Activated CD4-positive, alpha-beta T cell treated with anti-CD3 and anti-CD28 coated beads for 36 hours (primary cell): ENCODE data around the gene RAD51B. TPM values are rescaled to one million over a fixed set of nuclear protein-coding genes. Genes with fewer than 3 reads are reported as not detected.

Source experiments
- ATAC-seq: fragments of 200-7000 bp; cut with Tn5 transposase; one replicate; pipeline ENCODE4 v1.10.0; 2021; ENCODE audit warnings: mild to moderate bottlenecking, moderate library complexity
- CTCF ChIA-PET: fragments of 350-600 bp; sonication (Branson Sonifier 250); formaldehyde crosslinking; loops from one replicate; lab custom pipeline; 2021; ENCODE audit warnings: antibody characterized with exemption; lab: Charles Lee
- POLR2A ChIA-PET: fragments of 350-600 bp; sonication (Branson Sonifier 250); formaldehyde crosslinking; loops from one replicate; lab custom pipeline; 2021; ENCODE audit warnings: antibody characterized with exemption, inconsistent platforms; lab: Charles Lee
- DNase-seq: peaks from one replicate; pipeline ENCODE4 v3.0.0-alpha.2; 2020
- H3K27ac Mint-ChIP-seq: one replicate; pipeline ENCODE4 v1.8.0; 2021; ENCODE audit warnings: mixed read lengths
- H3K27me3 Mint-ChIP-seq: one replicate; pipeline ENCODE4 v1.8.0; 2021; ENCODE audit warnings: mixed read lengths
- H3K36me3 Mint-ChIP-seq: one replicate; pipeline ENCODE4 v1.8.0; 2021; ENCODE audit warnings: low read depth, mixed read lengths
- H3K4me1 Mint-ChIP-seq: one replicate; pipeline ENCODE4 v1.8.0; 2021; ENCODE audit warnings: mixed read lengths
- H3K4me3 Mint-ChIP-seq: one replicate; pipeline ENCODE4 v1.8.0; 2021; ENCODE audit warnings: mild to moderate bottlenecking, moderate library complexity, mixed read lengths
- H3K9me3 Mint-ChIP-seq: one replicate; pipeline ENCODE4 v1.8.0; 2021; ENCODE audit warnings: low read depth, mixed read lengths
- intact Hi-C, 2 experiments: fragments of 100-400 bp; cut with DNase I in 1 of 2; cut with micrococcal nuclease in 1 of 2; formaldehyde crosslinking; loops; one replicate each; pipeline versions ENCODE4 v1.14.2 to v1.15.1; 2022 to 2024; cut with DNase I, micrococcal nuclease
- total RNA-seq, 2 experiments: library from RNA; stranded (reverse); gene quantifications; one replicate each; pipeline ENCODE4 v1.2.3, GENCODE V29; 2021

Gene RAD51B
- total RNA-seq, 2 experiments from 2014 or later, result 26.4 to 39.9 TPM

DNA sequence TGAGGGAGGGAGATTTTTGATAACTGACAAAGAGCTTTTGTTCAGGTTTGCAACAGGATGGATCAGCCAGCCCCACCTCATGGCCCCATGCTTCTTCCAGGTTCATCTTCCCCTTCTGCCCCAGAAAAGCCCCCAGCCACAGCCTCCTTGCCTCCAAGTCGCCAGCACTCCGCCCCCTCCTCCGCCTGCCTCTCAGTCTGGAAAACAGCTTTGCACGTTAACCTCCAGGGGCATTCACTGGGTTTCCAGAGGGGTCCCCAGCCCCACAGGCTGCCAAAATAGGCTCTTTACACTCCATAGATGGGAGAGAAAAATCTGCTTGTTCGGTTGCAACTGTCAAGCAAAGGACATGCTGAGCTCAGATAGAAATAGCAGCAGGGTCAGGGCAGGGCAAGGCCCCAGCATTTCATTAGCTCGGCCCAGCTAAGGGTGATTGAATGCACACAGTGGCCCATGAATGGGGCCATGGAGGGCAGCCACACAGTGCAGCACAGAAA lies 719.7 kb downstream of the RAD51B start:
- ChIA-PET CTCF (interaction anchor here (1.0 kb wide), 1 partner anchor 34 kb away, joined by 3 read pairs; no protein-coding TSS in a partner anchor), POLR2A (no interaction called here)
- peaks cover 4% of the 10 kb centered on the region for H3K4me1 Mint-ChIP-seq
- H3K27me3 Mint-ChIP-seq, result no peaks in the 10 kb centered on the region
- H3K27ac Mint-ChIP-seq, result no peak overlapping the region
- no peaks in the 10 kb centered on the region for H3K9me3 Mint-ChIP-seq
- no peak for ATAC-seq
- intact Hi-C loops, result no loop called here
- H3K4me3 Mint-ChIP-seq, result no peak overlapping the region
- H3K36me3 Mint-ChIP-seq, result peaks cover 2% of the 10 kb centered on the region
- no peak for DNase-seq

DNA sequence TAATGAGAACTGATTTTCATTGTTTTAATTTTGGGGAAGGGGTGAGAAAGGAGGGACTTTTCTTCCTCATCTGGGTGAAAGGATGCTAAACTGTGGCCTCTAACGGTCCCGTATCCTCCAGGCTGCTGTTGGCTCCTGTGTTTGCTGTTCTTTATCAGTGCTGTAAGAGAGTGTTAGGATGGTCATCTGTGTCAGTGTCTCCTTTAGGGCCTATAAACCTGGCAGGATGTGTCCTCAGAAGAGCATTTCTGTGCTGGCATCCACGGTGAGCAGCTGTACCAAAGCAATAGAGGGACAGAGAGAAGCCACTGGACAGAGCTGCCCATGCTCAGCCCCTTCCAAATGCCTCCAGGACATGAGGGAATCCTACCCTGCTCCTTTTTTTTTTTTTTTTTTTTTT lies 720.2 kb downstream of the RAD51B start:
- intact Hi-C loops, result no loop called here
- Mint-ChIP-seq H3K27me3 (no peaks in the 10 kb centered on the region), H3K27ac (no peak overlapping the region), H3K4me1 (peaks cover 5% of the 10 kb centered on the region), H3K9me3 (no peaks in the 10 kb centered on the region), H3K36me3 (peaks cover 2% of the 10 kb centered on the region), H3K4me3 (no peak overlapping the region)
- POLR2A ChIA-PET, result no interaction called here
- ATAC-seq, result no peak
- CTCF ChIA-PET, result interaction anchor here (0.9 kb wide), 1 partner anchor 22 kb away, joined by 3 read pairs; no protein-coding TSS in a partner anchor
- no peak for DNase-seq

GRCh38 chr14:68541178-68541896 lies 721.8 kb downstream of the RAD51B start:
- intact Hi-C loops, result no loop called here
- ChIA-PET CTCF (interaction anchor here (0.6 kb wide), 1 partner anchor 122 kb away, joined by 3 read pairs; no protein-coding TSS in a partner anchor), POLR2A (no interaction called here)
- H3K36me3 Mint-ChIP-seq, result peaks cover 2% of the 10 kb centered on the region
- H3K4me3 Mint-ChIP-seq, result no peak overlapping the region
- DNase-seq (no peak), ATAC-seq (no peak)
- peaks cover 5% of the 10 kb centered on the region for H3K4me1 Mint-ChIP-seq
- no peak overlapping the region for H3K27ac Mint-ChIP-seq
- H3K27me3 Mint-ChIP-seq, result no peaks in the 10 kb centered on the region
- no peaks in the 10 kb centered on the region for H3K9me3 Mint-ChIP-seq

- ChIA-PET CTCF (no interaction called here), POLR2A (no interaction called here)
- H3K4me3 Mint-ChIP-seq, result no peak overlapping the region
- peaks cover 5% of the 10 kb centered on the region for H3K4me1 Mint-ChIP-seq
- intact Hi-C loops, result no loop called here
- no peaks in the 10 kb centered on the region for H3K27me3 Mint-ChIP-seq
- ATAC-seq (no peak), DNase-seq (no peak)
- H3K36me3 Mint-ChIP-seq, result peaks cover 2% of the 10 kb centered on the region
- H3K27ac Mint-ChIP-seq, result no peak overlapping the region
- no peaks in the 10 kb centered on the region for H3K9me3 Mint-ChIP-seq
These were observed 722.8 kb downstream of the RAD51B start for GRCh38 chr14:68542346-68542745.

DNA sequence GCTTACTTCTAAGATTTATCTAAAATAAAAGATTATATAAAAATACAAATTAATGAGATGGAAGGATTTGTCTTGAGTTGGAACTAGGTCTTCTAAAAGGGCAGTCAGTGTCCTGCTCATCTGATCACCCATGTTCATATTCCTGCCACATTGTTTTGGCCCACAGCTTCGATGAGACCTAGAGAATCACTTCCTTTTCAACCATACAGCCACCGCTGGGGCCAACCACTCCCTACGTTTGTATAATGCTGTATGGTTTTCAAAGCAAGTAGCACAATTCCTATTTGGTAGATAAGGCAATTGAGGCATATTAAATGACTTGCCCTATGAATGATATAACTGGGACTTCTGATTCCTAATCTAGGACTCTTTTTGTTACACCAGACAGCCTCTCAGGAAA lies 723.9 kb downstream of the RAD51B start:
- ATAC-seq (no peak), DNase-seq (no peak)
- no peak overlapping the region for H3K4me3 Mint-ChIP-seq
- H3K9me3 Mint-ChIP-seq, result no peaks in the 10 kb centered on the region
- no peaks in the 10 kb centered on the region for H3K27me3 Mint-ChIP-seq
- ChIA-PET CTCF (interaction anchor here (0.6 kb wide), 1 partner anchor 14 kb away, joined by 3 read pairs; no protein-coding TSS in a partner anchor), POLR2A (no interaction called here)
- no peak overlapping the region for H3K27ac Mint-ChIP-seq
- intact Hi-C loops, result no loop called here
- peaks cover 2% of the 10 kb centered on the region for H3K36me3 Mint-ChIP-seq
- peaks cover 5% of the 10 kb centered on the region for H3K4me1 Mint-ChIP-seq

DNA sequence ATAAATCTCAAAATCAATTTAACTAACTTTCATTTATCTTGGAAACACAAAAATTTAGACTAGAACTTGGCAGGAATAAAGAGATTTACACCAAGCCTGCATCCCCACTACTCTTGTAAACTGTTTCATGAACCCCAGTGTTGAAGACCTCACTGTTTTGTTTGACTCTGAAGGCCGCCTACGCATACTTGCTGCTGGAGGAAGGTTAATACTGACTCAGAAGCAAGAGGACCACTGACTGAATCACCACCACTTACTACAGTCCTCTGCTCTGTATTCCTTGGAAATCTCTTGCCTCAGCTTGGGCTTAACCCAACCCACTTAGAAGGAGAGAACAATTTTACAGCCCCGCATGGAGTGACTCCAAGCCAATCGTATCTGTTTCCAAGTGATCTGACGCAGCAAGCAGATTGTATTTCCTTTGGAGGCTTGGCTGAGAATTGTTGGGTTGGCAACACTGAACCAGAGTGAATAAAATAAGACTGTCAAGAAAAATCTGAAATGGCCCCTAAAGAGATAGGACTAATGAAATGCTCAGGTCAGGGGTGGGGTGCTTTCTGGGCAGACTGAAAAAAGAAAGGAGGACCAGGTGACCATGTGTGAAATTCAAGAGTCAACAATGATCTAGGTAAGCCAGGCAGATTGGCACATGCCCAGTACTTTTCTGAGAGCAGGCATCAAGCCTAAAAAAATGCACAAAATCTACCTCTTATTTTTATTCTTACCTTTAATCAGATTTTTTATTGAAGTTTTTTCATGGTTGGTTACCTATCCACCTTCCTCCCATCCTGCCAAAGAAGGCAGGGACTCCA lies 724.7 kb downstream of the RAD51B start:
- intact Hi-C loops, result no loop called here
- DNase-seq (no peak), ATAC-seq (peak; percentile 23)
- no peak overlapping the region for H3K27ac Mint-ChIP-seq
- H3K27me3 Mint-ChIP-seq, result no peaks in the 10 kb centered on the region
- ChIA-PET CTCF (interaction anchor here (0.6 kb wide), 1 partner anchor 15 kb away, joined by 3 read pairs; no protein-coding TSS in a partner anchor), POLR2A (no interaction called here)
- peaks cover 2% of the 10 kb centered on the region for H3K36me3 Mint-ChIP-seq
- H3K9me3 Mint-ChIP-seq, result no peaks in the 10 kb centered on the region
- no peak overlapping the region for H3K4me3 Mint-ChIP-seq
- H3K4me1 Mint-ChIP-seq, result peaks cover 5% of the 10 kb centered on the region

DNA sequence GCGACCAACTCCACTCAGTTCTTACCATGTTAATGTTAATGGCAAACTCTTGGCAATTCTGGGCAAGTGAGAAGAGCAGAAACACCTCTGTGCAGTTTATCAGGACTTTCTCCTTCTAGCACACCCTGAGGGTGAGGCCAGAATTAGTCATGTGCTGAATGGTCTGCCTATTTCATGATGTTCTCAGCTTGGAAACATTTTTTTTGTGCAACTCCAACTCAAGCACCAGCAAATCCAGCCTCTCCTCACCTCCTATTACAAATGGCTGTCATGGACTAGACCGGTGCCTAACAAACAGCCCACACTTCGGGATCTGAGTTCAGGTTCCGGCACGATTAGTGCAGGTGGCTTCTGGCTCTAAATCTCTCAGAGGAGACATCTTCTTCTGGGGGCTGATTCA lies 727.3 kb downstream of the RAD51B start:
- CTCF ChIA-PET, result no interaction called here
- Mint-ChIP-seq H3K36me3 (peaks cover 2% of the 10 kb centered on the region), H3K4me3 (no peak overlapping the region), H3K27me3 (no peaks in the 10 kb centered on the region), H3K4me1 (peaks cover 5% of the 10 kb centered on the region), H3K9me3 (no peaks in the 10 kb centered on the region), H3K27ac (no peak overlapping the region)
- DNase-seq, result no peak
- POLR2A ChIA-PET, result no interaction called here
- intact Hi-C loops, result no loop called here
- ATAC-seq, result no peak

DNA sequence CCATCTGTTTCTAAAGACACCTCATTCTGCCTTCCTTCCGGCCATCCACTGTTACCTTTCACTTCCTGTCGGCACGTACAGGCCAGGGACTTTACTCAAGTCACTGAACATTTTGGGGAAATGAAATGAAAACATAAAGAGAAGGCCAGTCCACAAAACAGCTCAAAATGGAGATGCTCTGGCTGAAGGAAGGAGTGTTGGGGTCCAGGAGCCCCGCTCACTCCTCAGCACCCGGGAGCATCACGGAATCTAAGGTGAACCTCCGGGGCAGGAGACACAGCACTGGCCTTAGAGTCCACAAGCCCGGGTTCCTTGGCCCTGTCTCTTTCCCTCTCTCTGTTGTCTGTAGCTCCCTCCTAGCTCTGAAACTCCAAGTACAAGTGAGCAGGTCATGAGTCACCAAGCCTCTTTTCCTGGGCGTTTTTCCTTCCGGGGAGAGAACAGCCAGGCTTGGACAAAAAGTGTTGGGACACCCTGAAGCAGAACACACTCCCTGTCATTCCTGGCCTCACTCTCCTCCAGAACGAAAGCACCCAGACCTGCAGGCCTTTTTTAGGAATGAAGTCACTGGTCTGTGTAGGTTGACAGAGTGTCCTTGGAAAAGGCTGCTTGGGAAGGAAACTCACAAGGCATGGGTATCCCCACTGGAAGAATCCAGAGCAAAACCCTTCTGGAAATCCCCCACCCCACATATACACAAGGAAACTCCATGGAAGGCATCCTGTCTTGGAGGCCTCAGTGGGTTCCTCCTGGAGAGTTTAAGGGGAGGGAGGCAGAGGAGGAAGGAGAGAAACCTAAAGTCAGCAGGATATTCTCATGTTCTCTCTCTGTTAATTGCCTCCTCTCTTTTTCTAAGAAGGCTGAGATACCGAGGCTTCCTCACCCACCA lies 728.0 kb downstream of the RAD51B start:
- DNase-seq (no peak), ATAC-seq (no peak)
- Mint-ChIP-seq H3K4me1 (peaks cover 5% of the 10 kb centered on the region), H3K9me3 (no peaks in the 10 kb centered on the region), H3K27ac (no peak overlapping the region), H3K4me3 (no peak overlapping the region), H3K36me3 (peaks cover 2% of the 10 kb centered on the region), H3K27me3 (no peaks in the 10 kb centered on the region)
- ChIA-PET POLR2A (interaction anchor here (0.5 kb wide), 1 partner anchor 9 kb away, joined by 8 read pairs; no protein-coding TSS in a partner anchor), CTCF (no interaction called here)
- intact Hi-C loops, result no loop called here

GRCh38 chr14:68548194-68549076 lies 728.9 kb downstream of the RAD51B start:
- Mint-ChIP-seq H3K36me3 (no peaks in the 10 kb centered on the region), H3K4me3 (no peak overlapping the region), H3K9me3 (no peaks in the 10 kb centered on the region), H3K27ac (no peak overlapping the region), H3K27me3 (no peaks in the 10 kb centered on the region), H3K4me1 (peaks cover 11% of the 10 kb centered on the region)
- POLR2A ChIA-PET, result interaction anchor here (0.5 kb wide), 1 partner anchor 10 kb away, joined by 8 read pairs; no protein-coding TSS in a partner anchor
- CTCF ChIA-PET, result no interaction called here
- intact Hi-C loops, result no loop called here
- ATAC-seq, result no peak
- DNase-seq, result no peak

DNA sequence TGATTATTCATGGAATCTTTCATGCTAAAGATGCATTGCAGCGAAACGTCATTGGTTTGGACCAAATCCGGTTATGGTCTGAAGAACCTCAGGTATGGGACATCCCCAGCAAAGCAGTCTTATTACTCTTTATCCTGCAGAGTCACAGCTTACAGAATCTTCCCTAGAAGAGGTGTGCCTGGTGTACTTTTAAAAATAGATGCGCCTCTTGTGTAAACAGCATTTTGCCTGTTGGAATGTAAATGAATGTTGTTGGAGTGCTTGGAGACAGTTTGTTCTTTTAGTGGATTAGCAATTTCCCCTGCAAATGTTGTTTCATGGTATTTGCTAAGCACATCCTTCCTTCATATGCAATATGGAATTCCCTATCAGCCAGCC lies 730.7 kb downstream of the RAD51B start:
- ATAC-seq, result no peak
- H3K27me3 Mint-ChIP-seq, result no peaks in the 10 kb centered on the region
- no peaks in the 10 kb centered on the region for H3K9me3 Mint-ChIP-seq
- no peaks in the 10 kb centered on the region for H3K36me3 Mint-ChIP-seq
- H3K27ac Mint-ChIP-seq, result no peak overlapping the region
- CTCF ChIA-PET, result no interaction called here
- POLR2A ChIA-PET, result no interaction called here
- DNase-seq, result no peak
- no peak overlapping the region for H3K4me3 Mint-ChIP-seq
- intact Hi-C loops, result no loop called here
- H3K4me1 Mint-ChIP-seq, result peaks cover 6% of the 10 kb centered on the region
